Measurements from ENCODE around the gene LFNG. TPM values are rescaled to one million over a fixed set of nuclear protein-coding genes. Genes with fewer than 3 reads are reported as not detected.

The LFNG gene
- total and polyA plus RNA-seq, 9 of the 15 experiments (the other 6 are each of a cell fraction or from before 2014, with no cell fraction given), result 0.03 to 0.89 (median 0.25) TPM; not detected in 1

GRCh38 chr7:2558629-2559282, 39.2 kb downstream of the LFNG start, which contains the start of gene IQCE (continued):
- TF ChIP-seq ZNF778 (CRISPR knock-in tag; IDR thresholded peaks at IDR 0.05) (no peak), ZNF696 (CRISPR knock-in tag; conservative IDR thresholded peaks at IDR 0.05) (no peak), RBM14 (IDR thresholded peaks at IDR 0.05; ENCODE audit: borderline replicate concordance, insufficient read depth, low read depth, low read length) (peak; percentile 83; the same call in 1 of the 2 replicates), GTF2B (IDR thresholded peaks at IDR 0.05; ENCODE audit: extremely low read depth, insufficient read length) (no peak), EZH2 (IDR thresholded peaks at IDR 0.05; ENCODE audit: borderline replicate concordance, low read depth, low read length) (no peak), RBFOX2 (IDR thresholded peaks at IDR 0.05; ENCODE audit: low read depth, low read length) (peak; percentile 65), ATF7 (IDR thresholded peaks at IDR 0.05) (peak; percentile 51), L3MBTL2 (IDR thresholded peaks at IDR 0.05) (peak; percentile 10), HMBOX1 (IDR thresholded peaks at IDR 0.05) (no peak), MAZ (CRISPR knock-in tag; conservative IDR thresholded peaks at IDR 0.05 in 1 of 2, IDR thresholded peaks at IDR 0.05 in 1 of 2) (peak; percentile 39 to 81; a peak in 2 of 4 replicates), MEIS2 (IDR thresholded peaks at IDR 0.05; ENCODE audit: partially characterized antibody) (peak; percentile 63), TCF7L2 (IDR thresholded peaks at IDR 0.05; ENCODE audit: low read depth, low read length) (no peak), NCOR1 (IDR thresholded peaks at IDR 0.05) (no peak), FOS (IDR thresholded peaks at IDR 0.05; ENCODE audit: extremely low read depth, insufficient read length) (no peak), NR1H2 (CRISPR knock-in tag; IDR thresholded peaks at IDR 0.05) (no peak), NFYB (IDR thresholded peaks at IDR 0.05; ENCODE audit: extremely low read depth, insufficient read length) (no peak), HDAC2 (IDR thresholded peaks at IDR 0.05) (peak; percentile 70; the same call in 1 of the 2 replicates), NR4A1 (CRISPR knock-in tag; IDR thresholded peaks at IDR 0.05) (no peak), NR4A1 (tag; IDR thresholded peaks at IDR 0.05) (no peak), HOMEZ (CRISPR knock-in tag; IDR thresholded peaks at IDR 0.05) (no peak), ZNF644 (tag; IDR thresholded peaks at IDR 0.05; ENCODE audit: low read depth) (no peak), ZNF224 (CRISPR knock-in tag; IDR thresholded peaks at IDR 0.05) (no peak), CHCHD3 (CRISPR knock-in tag; IDR thresholded peaks at IDR 0.05) (no peak)
- TF ChIP-seq, protein P1, sequence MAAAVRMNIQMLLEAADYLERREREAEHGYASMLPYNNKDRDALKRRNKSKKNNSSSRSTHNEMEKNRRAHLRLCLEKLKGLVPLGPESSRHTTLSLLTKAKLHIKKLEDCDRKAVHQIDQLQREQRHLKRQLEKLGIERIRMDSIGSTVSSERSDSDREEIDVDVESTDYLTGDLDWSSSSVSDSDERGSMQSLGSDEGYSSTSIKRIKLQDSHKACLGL (CRISPR knock-in tag; IDR thresholded peaks at IDR 0.05; ENCODE audit: borderline replicate concordance, poor library complexity, severe bottlenecking), result no peak
- TF ChIP-seq, protein P2, sequence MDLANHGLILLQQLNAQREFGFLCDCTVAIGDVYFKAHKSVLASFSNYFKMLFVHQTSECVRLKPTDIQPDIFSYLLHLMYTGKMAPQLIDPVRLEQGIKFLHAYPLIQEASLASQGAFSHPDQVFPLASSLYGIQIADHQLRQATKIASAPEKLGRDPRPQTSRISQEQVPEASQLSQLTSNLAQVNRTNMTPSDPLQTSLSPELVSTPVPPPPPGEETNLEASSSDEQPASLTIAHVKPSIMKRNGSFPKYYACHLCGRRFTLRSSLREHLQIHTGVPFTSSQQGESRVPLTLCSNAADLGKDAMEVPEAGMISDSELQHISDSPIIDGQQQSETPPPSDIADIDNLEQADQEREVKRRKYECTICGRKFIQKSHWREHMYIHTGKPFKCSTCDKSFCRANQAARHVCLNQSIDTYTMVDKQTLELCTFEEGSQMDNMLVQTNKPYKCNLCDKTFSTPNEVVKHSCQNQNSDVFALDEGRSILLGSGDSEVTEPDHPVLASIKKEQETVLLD (IDR thresholded peaks at IDR 0.05), result no peak; the same call in 1 of the 2 replicates
